Activated CD8-positive, alpha-beta T cell treated with anti-CD3 and anti-CD28 coated beads, Interleukin-2, amount 10 ng/mL, durations not matched to agents 7 days and 5 days (primary cell): Measurements from ENCODE around the gene DOHH. TPM values are rescaled to one million over a fixed set of nuclear protein-coding genes. Genes with fewer than 3 reads are reported as not detected.

Experiments used
- ATAC-seq: fragments of 150-1000 bp; cut with Tn5 transposase; one replicate; pipeline ENCODE4 v1.10.0; 2021; ENCODE audit warnings: moderate library complexity
- CTCF ChIA-PET: fragments of 350-600 bp; sonication (Branson Sonifier 250); formaldehyde crosslinking; loops from one replicate; lab custom pipeline; 2021; ENCODE audit warnings: antibody characterized with exemption; lab: Charles Lee
- POLR2A ChIA-PET: fragments of 350-600 bp; sonication (Branson Sonifier 250); formaldehyde crosslinking; loops from one replicate; lab custom pipeline; 2021; ENCODE audit warnings: antibody characterized with exemption; lab: Charles Lee
- DNase-seq: peaks from one replicate; pipeline ENCODE4 v3.0.0-alpha.2; 2020
- H3K27ac Mint-ChIP-seq: one replicate; pipeline ENCODE4 v1.8.0; 2021; ENCODE audit warnings: mild to moderate bottlenecking, mixed read lengths
- H3K27me3 Mint-ChIP-seq: one replicate; pipeline ENCODE4 v1.8.0; 2021; ENCODE audit warnings: low read depth, mixed read lengths
- H3K36me3 Mint-ChIP-seq: one replicate; pipeline ENCODE4 v1.8.0; 2021; ENCODE audit warnings: low read depth, mixed read lengths
- H3K4me1 Mint-ChIP-seq: one replicate; pipeline ENCODE4 v1.8.0; 2021; ENCODE audit warnings: low read depth, mixed read lengths
- H3K4me3 Mint-ChIP-seq: one replicate; pipeline ENCODE4 v1.8.0; 2021; ENCODE audit warnings: mild to moderate bottlenecking, mixed read lengths
- H3K9me3 Mint-ChIP-seq: one replicate; pipeline ENCODE4 v1.8.0; 2022; ENCODE audit warnings: mixed read lengths; ENCODE audit not compliant: insufficient read depth
- total RNA-seq, 2 experiments: library from RNA; stranded (reverse); gene quantifications; one replicate each; pipeline ENCODE4 v1.2.3, GENCODE V29; 2021

Gene DOHH
- total RNA-seq, 2 experiments from 2014 or later = 14.6 to 16.1 TPM

GRCh38 chr19:3506384-3507340 lies 6.2 kb upstream of the DOHH start:
- ATAC-seq = peak; percentile 2
- H3K4me1 Mint-ChIP-seq = peaks cover 45% of the 10 kb centered on the region
- POLR2A ChIA-PET = interaction anchor here (0.9 to 1.5 kb wide), 2 partner anchors 27 to 71 kb away, joined by 4 to 5 read pairs; no protein-coding TSS in a partner anchor

DNA sequence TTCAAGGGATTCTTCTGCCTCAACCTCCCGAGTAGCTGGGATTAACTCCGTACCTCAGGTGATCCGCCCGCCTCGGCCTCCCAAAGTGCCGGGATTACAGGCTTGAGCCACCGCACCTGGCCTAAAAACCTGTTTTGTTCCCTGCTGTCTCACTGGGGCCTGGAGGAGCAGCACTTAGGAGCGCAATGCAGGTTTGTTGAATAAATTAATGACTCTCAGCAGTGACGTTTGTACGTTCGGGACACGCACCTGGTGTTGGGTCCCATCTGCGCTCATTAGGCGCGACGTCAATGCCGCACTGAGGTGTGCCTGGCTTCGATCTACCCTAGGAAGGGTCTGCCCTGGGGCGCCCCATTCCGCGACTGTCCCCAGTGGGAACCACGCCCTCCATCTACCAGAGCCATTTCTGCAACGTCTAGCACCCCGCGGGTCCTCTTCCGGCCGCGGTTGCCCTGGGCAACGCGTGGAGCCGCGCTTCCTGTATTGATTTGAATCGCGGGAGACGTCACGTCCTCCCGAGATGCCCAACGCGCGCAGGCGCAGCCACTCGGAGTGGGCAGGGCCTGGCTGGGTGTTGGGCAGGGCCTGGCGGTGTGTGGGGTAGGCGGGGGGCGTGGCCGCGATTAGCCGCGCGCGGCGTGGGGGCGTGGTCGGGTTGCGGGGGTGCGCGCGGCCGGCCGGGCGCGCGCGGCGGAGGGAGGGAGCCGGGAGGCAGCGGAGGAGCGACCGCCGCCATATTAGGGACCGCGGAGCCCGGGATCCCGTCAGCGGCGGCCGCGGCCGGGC lies 5.3 kb upstream of the DOHH start, which contains the start of gene FZR1:
TSS of gene FZR1 (plus strand) at position 714 of the 786 bp plus-strand sequence. CDS start 16,679 bp downstream, outside the sequence.
- CTCF ChIA-PET = interaction anchor here (10.1 kb wide), 1 partner anchor 20 kb away, joined by 62 read pairs; the partner anchor contains the start of gene SMIM44
- ATAC-seq (peak; percentile 88), DNase-seq (peak; percentile 99)
- POLR2A ChIA-PET = interaction anchor here (0.7 to 1.5 kb wide), 2 partner anchors 27 to 127 kb away, joined by 3 to 4 read pairs; no protein-coding TSS in a partner anchor
- Mint-ChIP-seq H3K36me3 (peaks cover 35% of the 10 kb centered on the region), H3K9me3 (no peaks in the 10 kb centered on the region), H3K4me1 (peaks cover 50% of the 10 kb centered on the region), H3K27ac (peak within 1 kb of the TSS; percentile 99), H3K4me3 (peak within 1 kb of the TSS; percentile 95), H3K27me3 (no peaks in the 10 kb centered on the region)

More at GRCh38 chr19:3506384-3507340, 6.2 kb upstream of the DOHH start:
- H3K27me3 Mint-ChIP-seq = no peaks in the 10 kb centered on the region
- H3K27ac Mint-ChIP-seq = peak overlapping the region; percentile 91
- DNase-seq = peak; percentile 46
- H3K9me3 Mint-ChIP-seq = no peaks in the 10 kb centered on the region
- CTCF ChIA-PET = interaction anchor here (10.1 kb wide), 1 partner anchor 21 kb away, joined by 62 read pairs; the partner anchor contains the start of gene SMIM44
- H3K4me3 Mint-ChIP-seq = peak overlapping the region; percentile 95
- H3K36me3 Mint-ChIP-seq = peaks cover 35% of the 10 kb centered on the region

DNA sequence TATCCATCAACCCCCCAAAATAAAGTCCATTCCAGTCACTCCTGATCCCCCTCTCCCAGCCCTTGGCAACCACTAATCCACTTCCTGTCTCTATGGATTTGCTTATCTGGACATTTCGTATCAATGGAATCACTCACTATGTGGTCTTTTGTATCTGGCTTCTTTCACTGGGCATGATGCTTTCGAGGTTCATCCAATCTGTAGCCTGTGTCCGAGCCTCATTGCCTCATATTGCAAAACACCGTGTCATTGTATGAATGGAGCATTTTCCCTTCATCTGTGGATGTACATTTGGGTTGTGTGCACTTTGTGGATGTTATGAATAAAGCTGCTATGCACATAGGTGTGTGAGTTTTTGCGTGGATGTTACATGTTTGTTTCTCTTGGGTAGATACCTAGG lies 4.3 kb upstream of the DOHH start:
- Mint-ChIP-seq H3K27ac (peak overlapping the region; percentile 99), H3K36me3 (peaks cover 30% of the 10 kb centered on the region), H3K4me3 (peak overlapping the region; percentile 82), H3K27me3 (no peaks in the 10 kb centered on the region), H3K4me1 (peaks cover 53% of the 10 kb centered on the region), H3K9me3 (no peaks in the 10 kb centered on the region)
- CTCF ChIA-PET = interaction anchor here (10.1 kb wide), 1 partner anchor 19 kb away, joined by 62 read pairs; the partner anchor contains the start of gene SMIM44
- DNase-seq (no peak), ATAC-seq (no peak)
- POLR2A ChIA-PET = interaction anchor here (0.7 to 1.1 kb wide), 2 partner anchors 128 to 554 kb away, joined by 3 read pairs; no protein-coding TSS in a partner anchor

DNA sequence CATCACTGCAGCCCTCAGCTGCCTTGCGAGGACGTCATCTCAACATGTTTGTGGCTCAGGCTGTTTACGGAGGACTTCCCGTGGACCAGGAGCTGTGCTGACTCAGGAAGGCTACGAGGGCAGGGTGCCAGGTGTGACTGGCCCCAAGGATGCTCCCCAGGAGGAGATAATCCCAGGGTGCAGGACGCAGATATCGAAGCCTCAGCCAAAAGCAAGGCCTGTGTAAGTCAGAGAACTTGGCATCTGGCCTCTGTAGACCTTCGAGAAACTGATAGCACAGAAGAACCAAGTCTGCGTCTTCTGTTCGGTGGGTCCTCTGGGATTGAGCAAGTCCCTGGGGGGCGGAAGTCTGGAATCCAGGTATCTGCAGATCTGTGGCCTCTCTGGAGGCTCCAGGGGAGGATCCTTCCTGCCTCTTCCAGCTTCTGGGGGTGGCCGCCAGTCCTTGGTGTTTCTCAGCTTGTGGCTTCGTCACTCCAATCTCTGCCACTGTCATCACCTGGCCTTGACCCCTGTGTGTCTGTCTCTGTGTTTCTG lies 2.6 kb upstream of the DOHH start:
- DNase-seq (no peak), ATAC-seq (no peak)
- no peaks in the 10 kb centered on the region for H3K9me3 Mint-ChIP-seq
- peaks cover 17% of the 10 kb centered on the region for H3K36me3 Mint-ChIP-seq
- no peak overlapping the region for H3K27ac Mint-ChIP-seq
- no peak overlapping the region for H3K4me3 Mint-ChIP-seq
- ChIA-PET POLR2A (interaction anchor here (0.5 to 1.2 kb wide), 2 partner anchors 8 to 503 kb away, joined by 3 read pairs; no protein-coding TSS in a partner anchor), CTCF (interaction anchor here (1.3 to 10.1 kb wide), 2 partner anchors 18 to 42 kb away, joined by 3 to 62 read pairs; partner anchors contain the start of gene SMIM44)
- H3K27me3 Mint-ChIP-seq = no peaks in the 10 kb centered on the region
- H3K4me1 Mint-ChIP-seq = peaks cover 44% of the 10 kb centered on the region

- no peaks in the 10 kb centered on the region for H3K27me3 Mint-ChIP-seq
- ATAC-seq = no peak
Measured at GRCh38 chr19:3501780-3502179, 1.3 kb upstream of the DOHH start.

GRCh38 chr19:3499738-3500428 lies 591 bp downstream of the DOHH start:
- ATAC-seq (peak; percentile 13), DNase-seq (no peak)
- Mint-ChIP-seq H3K27me3 (no peaks in the 10 kb centered on the region), H3K27ac (peak overlapping the region; percentile 96), H3K9me3 (no peaks in the 10 kb centered on the region), H3K4me1 (peaks cover 31% of the 10 kb centered on the region), H3K36me3 (peaks cover 25% of the 10 kb centered on the region), H3K4me3 (peak overlapping the region; percentile 78)
- POLR2A ChIA-PET = interaction anchor here (0.5 to 1.6 kb wide), 4 partner anchors 11 to 91 kb away, joined by 3 to 5 read pairs (median 3); no protein-coding TSS in a partner anchor
- CTCF ChIA-PET = interaction anchor here (2.3 to 10.1 kb wide), 2 partner anchors 15 to 195 kb away, joined by 8 to 62 read pairs; partner anchors contain the start of gene SMIM44

More at GRCh38 chr19:3501780-3502179, 1.3 kb upstream of the DOHH start:
- H3K27ac Mint-ChIP-seq = no peak overlapping the region
- peaks cover 36% of the 10 kb centered on the region for H3K4me1 Mint-ChIP-seq
- no peaks in the 10 kb centered on the region for H3K9me3 Mint-ChIP-seq
- ChIA-PET CTCF (interaction anchor here (0.6 to 10.1 kb wide), 4 partner anchors 16 to 914 kb away, joined by 3 to 62 read pairs (median 3); partner anchors contain the start of gene SMIM44), POLR2A (no interaction called here)
- DNase-seq = no peak
- H3K36me3 Mint-ChIP-seq = peaks cover 15% of the 10 kb centered on the region
- no peak overlapping the region for H3K4me3 Mint-ChIP-seq

GRCh38 chr19:3497757-3498520 lies 2.5 kb downstream of the DOHH start:
- DNase-seq = no peak
- H3K4me3 Mint-ChIP-seq = no peak overlapping the region
- peaks cover 36% of the 10 kb centered on the region for H3K36me3 Mint-ChIP-seq
- POLR2A ChIA-PET = no interaction called here
- peak overlapping the region; percentile 5 for H3K27ac Mint-ChIP-seq
- no peak for ATAC-seq
- no peaks in the 10 kb centered on the region for H3K9me3 Mint-ChIP-seq
- H3K4me1 Mint-ChIP-seq = peaks cover 32% of the 10 kb centered on the region
- CTCF ChIA-PET = interaction anchor here (10.1 kb wide), 1 partner anchor 13 kb away, joined by 62 read pairs; the partner anchor contains the start of gene SMIM44
- no peaks in the 10 kb centered on the region for H3K27me3 Mint-ChIP-seq

DNA sequence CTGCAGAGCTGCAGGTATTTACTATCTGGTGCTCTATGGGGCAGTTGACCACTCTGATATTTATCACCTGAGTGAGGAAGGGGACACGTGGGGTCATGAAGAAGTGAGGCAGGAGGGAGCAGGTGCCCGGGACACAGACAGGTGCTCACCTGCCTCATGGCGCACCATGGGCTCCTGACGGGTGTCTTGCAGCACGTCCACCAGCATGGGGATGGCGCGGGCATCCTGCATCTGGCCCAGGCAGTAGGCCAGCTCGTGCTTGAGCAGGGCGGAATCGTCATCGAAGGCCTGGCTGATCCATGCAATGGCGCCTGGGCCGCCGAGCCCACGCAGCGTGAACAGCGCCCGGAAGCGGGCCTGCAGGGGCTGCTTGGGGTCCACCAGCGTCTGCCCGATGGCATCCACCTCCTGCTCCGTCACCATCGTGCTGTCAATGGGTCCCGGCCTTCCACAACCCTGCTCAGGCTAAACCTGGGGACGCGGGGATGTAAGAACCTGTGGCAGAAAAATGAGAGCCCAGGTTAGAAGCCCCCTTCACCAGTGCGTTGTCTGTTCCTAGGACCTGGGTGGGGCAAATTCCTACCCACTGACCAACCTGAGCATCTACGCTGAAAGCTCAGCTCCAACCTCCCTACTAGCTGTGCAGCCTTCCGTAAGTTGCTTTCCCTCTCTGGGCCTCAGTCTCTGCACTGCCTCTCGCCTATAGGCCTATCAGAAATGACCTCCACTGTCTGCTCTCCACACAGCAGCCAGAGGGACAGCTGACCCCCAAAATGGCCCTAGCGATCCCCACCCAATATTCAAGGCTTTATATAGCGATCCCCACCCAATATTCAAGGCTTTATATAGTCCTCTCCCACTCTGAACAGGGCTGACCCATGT lies 3.8 kb downstream of the DOHH start:
- peaks cover 39% of the 10 kb centered on the region for H3K36me3 Mint-ChIP-seq
- no peak for DNase-seq
- ChIA-PET POLR2A (no interaction called here), CTCF (interaction anchor here (10.1 kb wide), 1 partner anchor 11 kb away, joined by 62 read pairs; the partner anchor contains the start of gene SMIM44)
- no peak overlapping the region for H3K4me3 Mint-ChIP-seq
- H3K27ac Mint-ChIP-seq = peak overlapping the region; percentile 21
- ATAC-seq = no peak
- no peaks in the 10 kb centered on the region for H3K27me3 Mint-ChIP-seq
- peaks cover 32% of the 10 kb centered on the region for H3K4me1 Mint-ChIP-seq
- no peaks in the 10 kb centered on the region for H3K9me3 Mint-ChIP-seq

DNA sequence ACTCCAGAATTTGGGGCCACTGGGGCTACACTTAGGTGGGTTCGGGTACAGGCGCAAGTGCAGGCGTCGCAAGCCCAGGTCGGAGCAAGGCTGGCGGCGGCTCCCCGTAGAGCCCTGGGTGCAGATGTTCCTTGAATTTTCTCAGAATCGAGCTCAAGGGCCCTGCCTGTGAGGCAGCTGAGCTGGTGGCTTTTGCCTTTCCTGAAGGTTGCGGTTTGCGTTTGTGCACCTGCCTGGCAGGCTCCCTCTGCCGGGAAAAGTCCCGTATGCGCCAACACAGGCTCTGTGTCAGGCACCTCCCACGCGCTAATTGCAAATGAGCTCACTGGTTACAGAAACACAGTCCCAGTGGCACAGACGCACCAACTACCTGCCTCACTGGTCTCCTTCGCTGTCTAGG lies 5.9 kb downstream of the DOHH start:
- no peak overlapping the region for H3K27ac Mint-ChIP-seq
- peaks cover 20% of the 10 kb centered on the region for H3K4me1 Mint-ChIP-seq
- CTCF ChIA-PET = interaction anchor here (0.6 to 2.0 kb wide), 2 partner anchors 9 to 215 kb away, joined by 3 to 9 read pairs; no protein-coding TSS in a partner anchor
- POLR2A ChIA-PET = interaction anchor here (0.8 to 1.0 kb wide), 2 partner anchors 9 to 15 kb away, joined by 3 to 5 read pairs; no protein-coding TSS in a partner anchor
- peaks cover 36% of the 10 kb centered on the region for H3K36me3 Mint-ChIP-seq
- H3K9me3 Mint-ChIP-seq = no peaks in the 10 kb centered on the region
- DNase-seq (peak; percentile 43), ATAC-seq (peak; percentile 38)
- no peaks in the 10 kb centered on the region for H3K27me3 Mint-ChIP-seq
- H3K4me3 Mint-ChIP-seq = no peak overlapping the region
